HEK293 (cell line): ENCODE measurements around the gene JAML.
A peak's percentile ranks its signal among the peaks of the same experiment; 100 is the strongest.

Source experiments
- CTCF ChIA-PET: fragments of 350-600 bp; formaldehyde crosslinking; extraction: SDS; loops from one replicate; lab custom pipeline; 2021; ENCODE audit warnings: antibody characterized with exemption; lab: Yijun Ruan, JAX
- POLR2A ChIA-PET: fragments of 300-600 bp; formaldehyde crosslinking; extraction: SDS; loops from one replicate; lab custom pipeline; 2020; ENCODE audit warnings: antibody characterized with exemption, inconsistent platforms; lab: Yijun Ruan, JAX
- H3K27ac ChIP-seq: fragments of 200-500 bp; sonication (Bioruptor generic); 2 replicates; pipeline ENCODE4 v1.5.1; 2014; ENCODE audit warnings: low read depth, low read length, control low read depth, inconsistent platforms; ENCODE audit errors: extremely low read depth
- H3K36me3 ChIP-seq, 2 experiments: fragments of 200-500 bp in 1 of 2; sonication (Bioruptor generic) in 1 of 2; 1 replicate in 1 of 2; 2 replicates in 1 of 2; pipeline ENCODE4 v1.5.1; 2014 to 2017; ENCODE audit warnings: inconsistent platforms in 2 of 2, low read length in 2 of 2; ENCODE audit not compliant: control insufficient read depth in 2 of 2, insufficient read depth in 1 of 2
- H3K4me1 ChIP-seq: fragments of 200-500 bp; sonication (Bioruptor generic); 2 replicates; pipeline ENCODE4 v1.5.1; 2014; ENCODE audit warnings: mild to moderate bottlenecking, low read length, inconsistent platforms; ENCODE audit not compliant: control insufficient read depth, insufficient read depth
- H3K4me3 ChIP-seq: 2 replicates; pipeline ENCODE4 v1.5.1; 2011; ENCODE audit warnings: low read depth, mild to moderate bottlenecking, control low read depth, low read length, moderate library complexity
- H3K9me3 ChIP-seq: fragments of 200-500 bp; sonication (Bioruptor generic); 2 replicates; pipeline ENCODE4 v1.5.1; 2014; ENCODE audit warnings: low read depth, low read length, inconsistent platforms; ENCODE audit not compliant: control insufficient read depth, insufficient read depth
- EGR2 ChIP-seq: fragments of 450-650 bp; formaldehyde crosslinking; IDR thresholded peaks from 2 replicates; pipeline ENCODE4 v1.5.1; 2016; ENCODE audit warnings: low read depth, missing biosample characterization, missing genetic modification characterization
- GLI2 ChIP-seq: fragments of 450-650 bp; formaldehyde crosslinking; IDR thresholded peaks from 2 replicates; pipeline ENCODE4; 2017; ENCODE audit warnings: missing biosample characterization, missing genetic modification characterization, low read depth, borderline replicate concordance
- GLIS1 ChIP-seq: fragments of 450-650 bp; formaldehyde crosslinking; IDR thresholded peaks from 2 replicates; pipeline ENCODE4 v1.5.1; 2016; ENCODE audit warnings: missing biosample characterization, missing genetic modification characterization
- GLIS2 ChIP-seq: fragments of 450-650 bp; formaldehyde crosslinking; IDR thresholded peaks from 2 replicates; pipeline ENCODE4 v1.5.1; 2016; ENCODE audit warnings: missing biosample characterization, missing genetic modification characterization
- REPIN1 ChIP-seq: fragments of 450-650 bp; formaldehyde crosslinking; IDR thresholded peaks from 2 replicates; pipeline ENCODE4 v1.5.1; 2017; ENCODE audit warnings: missing biosample characterization, missing genetic modification characterization, low read depth
- TCF7L2 ChIP-seq: IDR thresholded peaks from 2 replicates; pipeline ENCODE4 v1.6.1; 2011; ENCODE audit warnings: low read depth, mild to moderate bottlenecking, inconsistent platforms, low read length, moderate library complexity, borderline replicate concordance
- WT1 ChIP-seq: fragments of 450-650 bp; formaldehyde crosslinking; IDR thresholded peaks from 2 replicates; pipeline ENCODE4 v1.5.1; 2016; ENCODE audit warnings: missing biosample characterization, missing genetic modification characterization
- ZBTB44 ChIP-seq: fragments of 450-650 bp; IDR thresholded peaks from 2 replicates; pipeline ENCODE4 v1.5.1; 2018; ENCODE audit warnings: missing biosample characterization, mild to moderate bottlenecking, missing genetic modification characterization
- ZBTB48 ChIP-seq: fragments of 450-650 bp; formaldehyde crosslinking; IDR thresholded peaks from 2 replicates; pipeline ENCODE4 v1.5.1; 2016; ENCODE audit warnings: missing biosample characterization, missing genetic modification characterization
- ZFHX2 ChIP-seq: fragments of 450-650 bp; formaldehyde crosslinking; conservative IDR thresholded peaks from 2 replicates; pipeline ENCODE4 v1.5.1; 2016; ENCODE audit warnings: missing biosample characterization, missing genetic modification characterization
- ZNF121 ChIP-seq: fragments of 450-650 bp; formaldehyde crosslinking; IDR thresholded peaks from 2 replicates; pipeline ENCODE4 v1.5.1; 2016; ENCODE audit warnings: missing biosample characterization, missing genetic modification characterization
- ZNF155 ChIP-seq: fragments of 450-650 bp; formaldehyde crosslinking; IDR thresholded peaks from 2 replicates; pipeline ENCODE4 v1.5.1; 2016; ENCODE audit warnings: missing biosample characterization, missing genetic modification characterization
- ZNF211 ChIP-seq: fragments of 450-650 bp; formaldehyde crosslinking; IDR thresholded peaks from 2 replicates; pipeline ENCODE4 v1.5.1; 2016; ENCODE audit warnings: low read depth, missing biosample characterization, missing genetic modification characterization
- ZNF223 ChIP-seq: fragments of 450-650 bp; formaldehyde crosslinking; IDR thresholded peaks from 2 replicates; pipeline ENCODE4 v1.5.1; 2016; ENCODE audit warnings: missing biosample characterization, missing genetic modification characterization
- ZNF350 ChIP-seq: fragments of 450-650 bp; formaldehyde crosslinking; IDR thresholded peaks from 2 replicates; pipeline ENCODE4 v1.5.0; 2017; ENCODE audit warnings: missing biosample characterization, mild to moderate bottlenecking, missing genetic modification characterization
- ZNF510 ChIP-seq: fragments of 450-650 bp; formaldehyde crosslinking; IDR thresholded peaks from 2 replicates; pipeline ENCODE4 v1.5.1; 2018; ENCODE audit warnings: mild to moderate bottlenecking, missing genetic modification characterization, missing biosample characterization; ENCODE audit not compliant: insufficient replicate concordance
- ZNF549 ChIP-seq: fragments of 450-650 bp; IDR thresholded peaks from 2 replicates; pipeline ENCODE4 v1.5.1; 2018; ENCODE audit warnings: missing biosample characterization, missing genetic modification characterization, mild to moderate bottlenecking, inconsistent platforms, moderate library complexity
- ZNF561 ChIP-seq: fragments of 450-650 bp; IDR thresholded peaks from 2 replicates; pipeline ENCODE4 v1.5.1; 2018; ENCODE audit warnings: missing biosample characterization, missing genetic modification characterization, borderline replicate concordance
- ZNF596 ChIP-seq: fragments of 450-650 bp; IDR thresholded peaks from 2 replicates; pipeline ENCODE4 v1.5.0; 2018; ENCODE audit warnings: missing biosample characterization, mild to moderate bottlenecking, missing genetic modification characterization, moderate library complexity
- ZNF654 ChIP-seq: fragments of 450-650 bp; formaldehyde crosslinking; IDR thresholded peaks from 2 replicates; pipeline ENCODE4 v1.5.1; 2016; ENCODE audit warnings: low read depth, missing biosample characterization, missing genetic modification characterization
- ZSCAN30 ChIP-seq: fragments of 450-650 bp; IDR thresholded peaks from 2 replicates; pipeline ENCODE4 v1.5.1; 2018; ENCODE audit warnings: missing biosample characterization, mild to moderate bottlenecking, missing genetic modification characterization, moderate library complexity
- TF ChIP-seq, protein P1 (sequence below): fragments of 450-650 bp; formaldehyde crosslinking; IDR thresholded peaks from 2 replicates; pipeline ENCODE4 v1.5.1; 2016; ENCODE audit warnings: missing biosample characterization, missing genetic modification characterization, low read depth
- TF ChIP-seq, protein P2 (sequence below): fragments of 450-650 bp; formaldehyde crosslinking; IDR thresholded peaks from 2 replicates; pipeline ENCODE4 v1.5.1; 2016; ENCODE audit warnings: missing biosample characterization, missing genetic modification characterization
- TF ChIP-seq, protein P3 (sequence below): fragments of 450-650 bp; formaldehyde crosslinking; IDR thresholded peaks from 2 replicates; pipeline ENCODE4 v1.5.1; 2017; ENCODE audit warnings: missing biosample characterization, missing genetic modification characterization

The JAML gene

DNA sequence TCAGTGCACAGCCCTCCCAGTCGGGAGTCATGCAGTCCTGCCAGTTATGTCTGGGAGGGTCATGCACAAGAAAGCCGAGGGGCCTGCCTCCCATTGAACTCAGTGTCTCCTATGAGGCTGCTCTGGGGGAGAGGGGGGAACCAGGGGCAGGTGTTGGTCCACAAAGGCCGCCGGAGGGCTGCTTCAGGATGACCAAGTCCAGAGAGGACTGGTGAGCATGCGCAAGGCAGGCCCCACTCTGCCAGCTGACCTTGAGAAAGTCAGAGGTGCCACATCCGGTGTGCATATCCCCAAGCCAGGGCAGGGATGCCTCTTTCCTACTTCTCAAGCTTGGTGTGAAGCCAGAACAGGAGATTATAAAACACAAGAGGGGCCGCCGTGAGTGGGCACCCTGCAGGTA, 76.6 kb downstream of the JAML start:
- CTCF ChIA-PET = interaction anchor here (1.0 to 8.6 kb wide), 2 partner anchors 16 to 24 kb away, joined by 3 to 128 read pairs; no protein-coding TSS in a partner anchor
- TF ChIP-seq ZSCAN30 (tag by site-specific recombination) (no peak), ZNF654 (tag by site-specific recombination) (no peak), GLIS1 (tag by site-specific recombination) (no peak), ZNF155 (no peak), ZNF561 (tag by site-specific recombination) (no peak), GLI2 (tag by site-specific recombination) (no peak), ZNF223 (no peak), WT1 (tag by site-specific recombination) (no peak), ZNF350 (tag by site-specific recombination) (no peak), GLIS2 (tag by site-specific recombination) (no peak)
- TF ChIP-seq, protein P1, sequence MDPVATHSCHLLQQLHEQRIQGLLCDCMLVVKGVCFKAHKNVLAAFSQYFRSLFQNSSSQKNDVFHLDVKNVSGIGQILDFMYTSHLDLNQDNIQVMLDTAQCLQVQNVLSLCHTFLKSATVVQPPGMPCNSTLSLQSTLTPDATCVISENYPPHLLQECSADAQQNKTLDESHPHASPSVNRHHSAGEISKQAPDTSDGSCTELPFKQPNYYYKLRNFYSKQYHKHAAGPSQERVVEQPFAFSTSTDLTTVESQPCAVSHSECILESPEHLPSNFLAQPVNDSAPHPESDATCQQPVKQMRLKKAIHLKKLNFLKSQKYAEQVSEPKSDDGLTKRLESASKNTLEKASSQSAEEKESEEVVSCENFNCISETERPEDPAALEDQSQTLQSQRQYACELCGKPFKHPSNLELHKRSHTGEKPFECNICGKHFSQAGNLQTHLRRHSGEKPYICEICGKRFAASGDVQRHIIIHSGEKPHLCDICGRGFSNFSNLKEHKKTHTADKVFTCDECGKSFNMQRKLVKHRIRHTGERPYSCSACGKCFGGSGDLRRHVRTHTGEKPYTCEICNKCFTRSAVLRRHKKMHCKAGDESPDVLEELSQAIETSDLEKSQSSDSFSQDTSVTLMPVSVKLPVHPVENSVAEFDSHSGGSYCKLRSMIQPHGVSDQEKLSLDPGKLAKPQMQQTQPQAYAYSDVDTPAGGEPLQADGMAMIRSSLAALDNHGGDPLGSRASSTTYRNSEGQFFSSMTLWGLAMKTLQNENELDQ (tag by site-specific recombination) = no peak
- TF ChIP-seq, protein P2, sequence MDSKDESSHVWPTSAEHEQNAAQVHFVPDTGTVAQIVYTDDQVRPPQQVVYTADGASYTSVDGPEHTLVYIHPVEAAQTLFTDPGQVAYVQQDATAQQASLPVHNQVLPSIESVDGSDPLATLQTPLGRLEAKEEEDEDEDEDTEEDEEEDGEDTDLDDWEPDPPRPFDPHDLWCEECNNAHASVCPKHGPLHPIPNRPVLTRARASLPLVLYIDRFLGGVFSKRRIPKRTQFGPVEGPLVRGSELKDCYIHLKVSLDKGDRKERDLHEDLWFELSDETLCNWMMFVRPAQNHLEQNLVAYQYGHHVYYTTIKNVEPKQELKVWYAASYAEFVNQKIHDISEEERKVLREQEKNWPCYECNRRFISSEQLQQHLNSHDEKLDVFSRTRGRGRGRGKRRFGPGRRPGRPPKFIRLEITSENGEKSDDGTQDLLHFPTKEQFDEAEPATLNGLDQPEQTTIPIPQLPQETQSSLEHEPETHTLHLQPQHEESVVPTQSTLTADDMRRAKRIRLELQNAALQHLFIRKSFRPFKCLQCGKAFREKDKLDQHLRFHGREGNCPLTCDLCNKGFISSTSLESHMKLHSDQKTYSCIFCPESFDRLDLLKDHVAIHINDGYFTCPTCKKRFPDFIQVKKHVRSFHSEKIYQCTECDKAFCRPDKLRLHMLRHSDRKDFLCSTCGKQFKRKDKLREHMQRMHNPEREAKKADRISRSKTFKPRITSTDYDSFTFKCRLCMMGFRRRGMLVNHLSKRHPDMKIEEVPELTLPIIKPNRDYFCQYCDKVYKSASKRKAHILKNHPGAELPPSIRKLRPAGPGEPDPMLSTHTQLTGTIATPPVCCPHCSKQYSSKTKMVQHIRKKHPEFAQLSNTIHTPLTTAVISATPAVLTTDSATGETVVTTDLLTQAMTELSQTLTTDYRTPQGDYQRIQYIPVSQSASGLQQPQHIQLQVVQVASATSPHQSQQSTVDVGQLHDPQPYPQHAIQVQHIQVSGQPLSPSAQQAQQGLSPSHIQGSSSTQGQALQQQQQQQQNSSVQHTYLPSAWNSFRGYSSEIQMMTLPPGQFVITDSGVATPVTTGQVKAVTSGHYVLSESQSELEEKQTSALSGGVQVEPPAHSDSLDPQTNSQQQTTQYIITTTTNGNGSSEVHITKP (tag by site-specific recombination) = no peak
- TF ChIP-seq, all 188 proteins: peak for 0

GRCh38 chr11:118147502-118147901, 77.3 kb downstream of the JAML start:
- H3K9me3 ChIP-seq = no peaks in the 10 kb centered on the region
- H3K27ac ChIP-seq = no peak overlapping the region
- ChIA-PET CTCF (interaction anchor here (1.0 to 8.6 kb wide), 3 partner anchors 17 to 51 kb away, joined by 3 to 128 read pairs (median 5); no protein-coding TSS in a partner anchor), POLR2A (no interaction called here)
- H3K4me3 ChIP-seq = no peak overlapping the region
- no peaks in the 10 kb centered on the region for H3K4me1 ChIP-seq
- no peaks in the 10 kb centered on the region for H3K36me3 ChIP-seq
- TF ChIP-seq, protein P3, sequence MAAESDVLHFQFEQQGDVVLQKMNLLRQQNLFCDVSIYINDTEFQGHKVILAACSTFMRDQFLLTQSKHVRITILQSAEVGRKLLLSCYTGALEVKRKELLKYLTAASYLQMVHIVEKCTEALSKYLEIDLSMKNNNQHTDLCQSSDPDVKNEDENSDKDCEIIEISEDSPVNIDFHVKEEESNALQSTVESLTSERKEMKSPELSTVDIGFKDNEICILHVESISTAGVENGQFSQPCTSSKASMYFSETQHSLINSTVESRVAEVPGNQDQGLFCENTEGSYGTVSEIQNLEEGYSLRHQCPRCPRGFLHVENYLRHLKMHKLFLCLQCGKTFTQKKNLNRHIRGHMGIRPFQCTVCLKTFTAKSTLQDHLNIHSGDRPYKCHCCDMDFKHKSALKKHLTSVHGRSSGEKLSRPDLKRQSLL (tag by site-specific recombination) = no peak
- TF ChIP-seq ZBTB44 (tag by site-specific recombination) = no peak
- no peak for TF ChIP-seq TCF7L2
- no peak for TF ChIP-seq ZNF549
- no peak for TF ChIP-seq ZNF121 (tag by site-specific recombination)
- no peak for TF ChIP-seq ZBTB48 (tag by site-specific recombination)
- no peak for TF ChIP-seq ZNF510 (tag by site-specific recombination)
- TF ChIP-seq ZNF211 (tag by site-specific recombination) = no peak
- peak; percentile 36; the same call in 1 of the 2 replicates for TF ChIP-seq ZFHX2
- TF ChIP-seq REPIN1 (tag by site-specific recombination) = no peak
- TF ChIP-seq EGR2 (tag by site-specific recombination) = peak; percentile 49
- no peak for TF ChIP-seq ZNF596 (tag by site-specific recombination)

More for the DNA sequence above, 76.6 kb downstream of the JAML start:
- POLR2A ChIA-PET = interaction anchor here (0.6 kb wide), 1 partner anchor 31 kb away, joined by 5 read pairs; no protein-coding TSS in a partner anchor
- no peaks in the 10 kb centered on the region for H3K36me3 ChIP-seq
- no peaks in the 10 kb centered on the region for H3K4me1 ChIP-seq
- no peak overlapping the region for H3K4me3 ChIP-seq
- H3K9me3 ChIP-seq = no peaks in the 10 kb centered on the region
- no peak overlapping the region for H3K27ac ChIP-seq
